ENCODE data around the gene UTP14C.

The UTP14C gene

DNA sequence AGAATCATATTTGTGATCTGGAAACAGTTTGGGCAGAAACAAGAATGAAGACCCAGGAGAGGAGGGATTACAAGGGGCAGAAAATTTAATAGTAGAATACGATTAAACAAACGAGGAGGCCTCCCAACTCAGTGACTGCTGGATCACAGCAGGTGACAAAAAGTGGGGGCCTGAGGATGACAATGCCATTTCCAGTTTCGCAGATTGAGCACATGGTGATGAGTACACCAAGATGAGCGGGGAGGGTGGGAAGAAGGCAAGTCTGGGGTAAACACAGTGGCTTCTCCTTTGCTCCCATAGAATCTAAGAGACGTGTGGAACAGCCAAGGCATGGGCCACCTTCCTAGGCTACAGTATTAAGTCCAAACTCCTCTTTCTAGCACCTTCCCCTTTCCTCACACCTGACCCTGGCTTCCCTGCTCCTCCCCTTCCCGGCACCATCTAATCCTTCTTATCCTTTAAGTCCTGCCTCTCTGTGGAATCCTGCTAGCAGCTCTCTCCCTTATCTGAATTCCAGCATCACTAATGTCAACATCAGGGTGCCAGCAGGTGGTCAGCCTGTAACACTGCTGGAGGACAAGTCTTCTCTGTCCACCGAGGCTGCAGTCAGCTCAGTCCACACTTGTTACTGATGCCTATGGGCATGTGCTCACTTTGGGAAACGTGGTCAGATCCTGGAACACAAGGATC, 26.7 kb upstream of the UTP14C start:
- no peak overlapping the region for H3K27ac Mint-ChIP-seq
- H3K9me3 Mint-ChIP-seq = no peaks in the 10 kb centered on the region
- H3K27me3 Mint-ChIP-seq = peaks cover 10% of the 10 kb centered on the region
- ATAC-seq (no peak), DNase-seq (no peak)
- H3K4me3 Mint-ChIP-seq = no peak overlapping the region
- no peaks in the 10 kb centered on the region for H3K4me1 Mint-ChIP-seq

DNA sequence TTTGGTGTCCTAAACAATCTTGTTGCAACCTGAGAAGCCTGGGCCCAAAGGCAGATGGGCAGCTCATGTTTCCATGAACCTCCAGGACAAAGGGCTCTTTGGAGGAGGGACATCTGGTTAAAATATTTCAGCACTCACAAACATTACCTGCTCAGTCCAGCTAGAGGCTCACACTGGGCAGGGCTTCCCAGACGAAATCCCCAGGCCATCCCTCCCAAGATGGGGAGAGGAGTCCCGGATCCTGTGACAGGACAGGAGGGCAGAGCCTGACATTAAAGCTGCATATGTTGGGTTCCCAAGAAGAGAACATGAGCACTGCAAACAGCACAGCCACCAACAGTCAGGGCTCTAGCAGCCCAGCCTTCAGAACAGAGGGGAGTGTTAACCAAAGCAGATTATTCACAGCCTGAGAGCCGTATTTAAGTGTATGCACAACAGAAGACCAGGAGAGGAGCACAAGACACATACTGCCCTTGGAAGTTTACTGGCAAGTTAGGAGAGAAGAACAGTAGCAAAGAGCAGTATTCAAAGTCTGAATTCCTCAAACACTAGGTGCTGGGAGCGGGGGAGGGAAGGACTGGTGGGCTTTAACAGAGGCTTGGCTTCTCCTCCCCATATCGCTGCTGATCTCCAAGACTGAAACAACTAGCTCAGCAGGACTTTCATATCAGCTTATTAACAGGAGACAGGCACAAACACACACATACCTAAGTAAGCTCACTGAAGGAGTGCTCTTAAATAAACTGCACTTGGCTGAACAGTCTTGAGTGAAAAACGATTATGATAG, 25.6 kb upstream of the UTP14C start:
- H3K27me3 Mint-ChIP-seq = peaks cover 10% of the 10 kb centered on the region
- H3K4me1 Mint-ChIP-seq = no peaks in the 10 kb centered on the region
- no peak overlapping the region for H3K27ac Mint-ChIP-seq
- no peaks in the 10 kb centered on the region for H3K9me3 Mint-ChIP-seq
- no peak overlapping the region for H3K4me3 Mint-ChIP-seq
- no peak for ATAC-seq
- no peak for DNase-seq

DNA sequence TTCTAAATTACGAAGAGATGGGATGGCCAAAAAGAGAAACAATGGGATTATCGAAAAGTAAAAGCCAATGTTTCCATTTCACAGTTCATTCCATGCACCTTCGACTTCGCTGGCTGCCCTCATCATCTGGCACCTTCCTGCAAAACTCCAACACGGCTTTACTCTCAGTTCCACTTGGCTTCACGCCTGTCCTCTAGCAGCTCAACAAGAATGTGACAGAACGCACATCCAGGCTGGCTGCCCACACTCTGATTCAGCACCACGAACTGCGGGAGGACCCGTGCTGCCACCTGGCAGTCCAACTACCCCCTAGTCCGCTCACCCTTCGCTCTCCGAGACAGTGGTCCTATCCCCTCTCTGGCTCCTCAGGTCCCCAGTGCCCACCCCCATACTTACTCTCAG, 25.0 kb upstream of the UTP14C start:
- peaks cover 10% of the 10 kb centered on the region for H3K27me3 Mint-ChIP-seq
- ATAC-seq = no peak
- no peak overlapping the region for H3K27ac Mint-ChIP-seq
- no peaks in the 10 kb centered on the region for H3K4me1 Mint-ChIP-seq
- H3K4me3 Mint-ChIP-seq = no peak overlapping the region
- no peak for DNase-seq
- H3K9me3 Mint-ChIP-seq = no peaks in the 10 kb centered on the region

DNA sequence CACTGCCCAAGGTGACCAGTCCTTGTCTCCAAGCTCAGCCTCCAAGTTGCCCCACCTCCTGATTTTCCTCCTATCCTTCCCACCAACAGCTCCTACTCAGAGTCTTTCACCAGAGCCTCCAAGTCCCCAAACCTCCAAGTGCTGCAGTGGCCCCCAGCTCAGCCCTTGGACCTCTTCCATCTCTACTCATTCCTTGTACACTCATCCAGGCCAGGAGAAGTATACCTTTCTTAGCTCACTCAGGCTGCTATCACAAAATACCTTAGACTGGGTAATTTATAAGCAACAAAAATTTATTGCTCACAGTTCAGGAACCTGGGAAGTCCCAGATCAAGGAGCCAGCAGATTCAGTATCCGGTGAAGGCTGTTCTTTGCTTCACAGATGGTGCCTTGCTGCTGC, 24.6 kb upstream of the UTP14C start:
- H3K4me3 Mint-ChIP-seq = no peak overlapping the region
- H3K27me3 Mint-ChIP-seq = peaks cover 10% of the 10 kb centered on the region
- no peaks in the 10 kb centered on the region for H3K4me1 Mint-ChIP-seq
- DNase-seq = no peak
- no peak for ATAC-seq
- no peaks in the 10 kb centered on the region for H3K9me3 Mint-ChIP-seq
- H3K27ac Mint-ChIP-seq = no peak overlapping the region

DNA sequence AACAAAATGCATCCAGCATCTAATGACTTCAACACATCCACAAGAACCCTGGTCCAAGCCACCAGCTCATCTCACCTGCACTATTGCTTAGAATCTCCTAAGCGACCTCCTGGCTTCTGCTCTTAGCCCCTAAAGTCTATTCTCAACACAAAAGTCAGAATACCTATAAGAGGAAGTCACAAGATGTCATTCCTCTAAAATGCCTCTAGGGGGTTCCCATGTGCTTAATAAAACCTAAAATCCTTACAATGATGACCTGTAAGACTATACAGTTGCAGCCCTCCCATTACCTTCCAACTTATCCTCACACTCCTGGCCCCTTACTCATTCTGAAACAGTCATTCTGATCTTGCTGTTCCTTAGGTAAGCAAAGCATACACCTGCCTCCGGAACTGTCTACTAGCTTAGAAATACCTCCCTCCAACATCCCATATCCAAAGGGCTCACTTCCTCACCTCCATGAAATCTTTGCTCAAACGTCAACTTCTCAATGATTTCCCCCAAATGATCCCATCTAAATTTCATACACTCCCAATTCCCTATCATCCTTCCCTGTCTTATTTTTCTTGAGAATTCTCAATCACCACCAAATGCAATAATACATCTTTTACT, 23.3 kb upstream of the UTP14C start:
- no peak overlapping the region for H3K4me3 Mint-ChIP-seq
- ATAC-seq = peak; percentile 78
- DNase-seq = no peak
- no peaks in the 10 kb centered on the region for H3K4me1 Mint-ChIP-seq
- H3K27ac Mint-ChIP-seq = no peak overlapping the region
- no peaks in the 10 kb centered on the region for H3K9me3 Mint-ChIP-seq
- H3K27me3 Mint-ChIP-seq = peaks cover 10% of the 10 kb centered on the region

DNA sequence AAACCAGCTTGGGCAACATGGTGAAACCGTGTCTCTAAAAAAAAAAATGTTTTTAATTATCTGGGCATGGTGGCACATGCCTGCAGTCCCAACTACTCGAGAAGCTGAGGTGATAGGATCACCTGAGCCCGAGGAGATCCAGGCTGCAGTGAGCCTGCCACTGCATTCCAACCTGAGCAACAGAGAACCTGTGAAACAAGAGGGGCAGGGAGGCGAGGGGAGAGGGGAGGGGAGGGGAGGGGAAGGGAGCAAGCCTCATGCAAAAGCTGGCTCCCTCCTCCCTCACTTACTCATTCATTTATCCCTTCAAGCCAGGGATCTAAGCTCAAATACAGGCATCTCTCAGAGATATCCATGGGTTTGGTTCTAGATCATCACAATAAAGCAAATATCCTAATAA, 22.1 kb upstream of the UTP14C start:
- no peak overlapping the region for H3K4me3 Mint-ChIP-seq
- no peak overlapping the region for H3K27ac Mint-ChIP-seq
- ATAC-seq = no peak
- no peaks in the 10 kb centered on the region for H3K9me3 Mint-ChIP-seq
- no peaks in the 10 kb centered on the region for H3K4me1 Mint-ChIP-seq
- peaks cover 10% of the 10 kb centered on the region for H3K27me3 Mint-ChIP-seq
- no peak for DNase-seq

DNA sequence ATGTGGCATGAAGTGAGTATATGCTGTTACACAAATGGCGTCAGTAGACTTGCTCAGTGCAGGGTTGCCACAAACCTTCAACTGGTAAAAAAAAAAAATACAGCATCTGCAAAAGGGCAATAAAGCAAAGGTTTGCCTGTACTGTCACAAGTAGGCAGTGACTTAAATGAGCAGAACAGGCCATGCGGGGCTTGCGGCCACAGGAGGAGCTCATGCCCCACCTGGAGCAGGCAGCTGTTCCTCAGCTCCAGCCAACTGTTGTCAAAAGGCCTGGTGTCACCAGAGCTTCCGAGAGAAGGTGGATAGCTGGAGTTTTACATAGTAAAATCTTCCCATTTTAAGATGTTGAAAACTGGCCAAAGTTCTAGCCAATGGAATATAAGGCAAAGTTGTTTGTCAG, 20.9 kb upstream of the UTP14C start:
- ATAC-seq (no peak), DNase-seq (no peak)
- H3K9me3 Mint-ChIP-seq = no peaks in the 10 kb centered on the region
- no peak overlapping the region for H3K27ac Mint-ChIP-seq
- no peaks in the 10 kb centered on the region for H3K4me1 Mint-ChIP-seq
- H3K4me3 Mint-ChIP-seq = no peak overlapping the region
- H3K27me3 Mint-ChIP-seq = peaks cover 10% of the 10 kb centered on the region

DNA sequence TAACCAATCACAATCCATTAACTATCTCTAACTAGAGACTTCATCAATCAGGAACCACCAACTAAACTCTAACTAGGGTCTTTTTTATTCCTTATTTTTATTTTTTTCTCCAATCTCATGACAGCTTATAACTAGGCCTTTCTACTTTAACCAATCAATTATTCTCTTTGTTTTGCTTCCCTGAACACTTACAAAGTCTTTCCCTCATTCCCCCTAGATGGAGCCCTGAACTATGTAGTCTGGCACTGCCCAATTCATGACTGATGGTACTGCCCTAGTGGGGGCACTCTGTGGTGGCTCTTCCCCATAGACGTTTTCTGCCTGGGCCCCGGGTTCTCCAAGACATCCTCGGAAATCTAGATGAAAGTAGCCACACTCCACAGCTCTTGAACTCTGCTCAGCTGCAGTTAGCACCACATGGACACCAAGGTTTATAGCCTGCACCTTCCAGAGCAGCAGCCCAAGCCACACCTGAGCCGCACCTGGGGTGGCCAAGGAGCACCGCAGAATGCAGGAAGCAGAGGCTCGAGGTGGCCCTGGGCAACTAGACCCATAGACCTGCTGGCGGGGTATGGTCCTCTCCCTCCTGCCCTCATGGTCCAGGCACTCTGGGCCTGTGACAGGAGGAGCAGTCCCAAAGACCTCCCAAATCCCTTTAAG, 19.9 kb upstream of the UTP14C start:
- Mint-ChIP-seq H3K27ac (no peak overlapping the region), H3K4me3 (no peak overlapping the region), H3K9me3 (no peaks in the 10 kb centered on the region), H3K4me1 (no peaks in the 10 kb centered on the region), H3K27me3 (peaks cover 10% of the 10 kb centered on the region)
- DNase-seq = no peak
- ATAC-seq = peak; percentile 50

DNA sequence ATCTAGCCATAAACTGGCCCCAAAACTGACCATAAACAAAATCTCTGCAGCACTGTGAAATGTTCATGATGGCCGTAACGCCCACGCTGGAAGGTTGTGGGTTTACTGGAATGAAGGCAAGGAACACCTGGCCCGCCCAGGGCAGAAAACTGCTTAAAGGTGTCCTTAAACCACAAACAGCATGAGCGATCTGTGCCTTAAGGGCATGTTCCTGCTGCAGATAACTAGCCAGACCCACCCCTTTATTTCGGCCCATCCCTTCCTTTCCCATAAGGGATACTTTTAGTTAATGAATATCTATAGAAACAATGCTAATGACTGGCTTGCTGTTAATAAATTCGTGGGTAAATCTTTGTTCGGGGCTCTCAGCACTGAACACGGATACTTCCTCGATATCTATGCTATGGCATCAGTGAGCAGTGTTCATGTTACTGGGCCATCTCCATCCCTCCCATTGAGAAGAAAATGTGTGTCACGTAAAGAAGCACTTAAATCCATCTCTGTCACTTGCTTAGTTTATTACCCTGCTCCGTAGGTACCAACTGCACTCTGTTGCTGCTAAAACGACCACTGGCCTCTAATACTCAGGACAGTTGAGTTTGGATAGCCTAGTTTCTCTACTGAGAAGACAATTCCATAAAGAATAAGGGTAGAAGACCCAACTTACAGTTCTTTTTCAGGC, 18.5 kb upstream of the UTP14C start:
- H3K27me3 Mint-ChIP-seq = peaks cover 15% of the 10 kb centered on the region

DNA sequence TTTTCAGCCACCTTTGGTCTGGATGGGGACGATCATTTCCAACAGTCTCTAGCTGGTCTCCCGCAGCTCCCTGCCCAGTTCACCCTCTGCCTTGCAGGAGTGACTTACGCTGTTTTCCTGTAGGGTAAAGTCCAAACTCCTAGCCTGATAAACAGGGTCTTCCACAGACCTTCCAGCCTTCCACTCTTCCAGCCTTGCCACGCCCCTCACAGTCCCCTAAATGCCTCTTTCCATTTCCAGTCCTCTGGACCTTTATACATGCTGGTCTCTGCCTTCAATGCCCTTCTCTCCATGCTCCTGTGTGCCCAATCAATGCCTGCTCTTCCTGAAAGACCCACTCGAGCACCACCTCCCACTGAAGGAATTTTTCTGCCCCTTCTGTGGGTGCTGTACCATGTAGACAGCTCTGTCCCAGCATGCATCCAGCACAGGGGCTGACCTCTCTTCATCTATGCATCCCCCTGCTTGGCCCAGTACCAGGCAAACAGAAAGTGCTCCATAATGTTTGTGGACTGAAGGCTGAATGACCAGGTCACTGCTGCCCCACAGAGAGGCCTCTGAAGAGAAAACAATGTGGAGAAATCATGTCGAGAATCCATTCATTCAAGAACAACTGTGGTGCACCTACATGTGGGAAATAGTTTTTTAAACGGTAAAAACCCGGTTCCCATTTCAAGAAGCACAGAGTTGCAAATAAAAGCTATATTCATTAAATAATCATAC, 17.8 kb upstream of the UTP14C start:
- DNase-seq = no peak
- ATAC-seq = no peak
- Mint-ChIP-seq H3K4me1 (peaks cover 7% of the 10 kb centered on the region), H3K27ac (no peak overlapping the region), H3K4me3 (no peak overlapping the region), H3K9me3 (no peaks in the 10 kb centered on the region), H3K27me3 (peaks cover 21% of the 10 kb centered on the region)

More for the DNA sequence above, 18.5 kb upstream of the UTP14C start:
- no peak overlapping the region for H3K27ac Mint-ChIP-seq
- H3K9me3 Mint-ChIP-seq = no peaks in the 10 kb centered on the region
- ATAC-seq (no peak), DNase-seq (no peak)
- H3K4me3 Mint-ChIP-seq = no peak overlapping the region
- H3K4me1 Mint-ChIP-seq = peaks cover 3% of the 10 kb centered on the region

DNA sequence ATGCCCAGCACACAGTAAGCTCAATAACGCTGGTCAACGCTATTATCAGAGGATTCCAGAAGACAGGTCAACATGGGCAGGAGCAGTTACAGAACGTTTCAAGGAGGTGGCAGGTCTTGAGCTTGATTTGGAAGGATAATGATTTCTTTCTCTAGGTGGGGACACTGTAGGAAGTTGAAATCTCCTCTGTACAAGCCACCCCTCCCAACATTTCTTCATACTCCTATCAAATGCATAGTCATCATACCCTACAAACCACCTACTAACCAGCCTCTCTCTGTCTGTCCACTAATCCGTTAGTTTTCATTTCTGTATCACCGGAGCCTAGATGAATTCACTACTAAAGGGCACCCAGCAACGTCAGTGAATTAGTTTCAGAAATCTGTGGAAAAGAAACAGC, 14.5 kb upstream of the UTP14C start:
- H3K4me3 Mint-ChIP-seq = peak overlapping the region in 1 of 2 donors; percentile 11
- H3K27ac Mint-ChIP-seq = no peak overlapping the region
- peaks cover 7% of the 10 kb centered on the region for H3K4me1 Mint-ChIP-seq
- DNase-seq (no peak), ATAC-seq (no peak)
- peaks cover 21% of the 10 kb centered on the region for H3K27me3 Mint-ChIP-seq
- H3K9me3 Mint-ChIP-seq = no peaks in the 10 kb centered on the region

DNA sequence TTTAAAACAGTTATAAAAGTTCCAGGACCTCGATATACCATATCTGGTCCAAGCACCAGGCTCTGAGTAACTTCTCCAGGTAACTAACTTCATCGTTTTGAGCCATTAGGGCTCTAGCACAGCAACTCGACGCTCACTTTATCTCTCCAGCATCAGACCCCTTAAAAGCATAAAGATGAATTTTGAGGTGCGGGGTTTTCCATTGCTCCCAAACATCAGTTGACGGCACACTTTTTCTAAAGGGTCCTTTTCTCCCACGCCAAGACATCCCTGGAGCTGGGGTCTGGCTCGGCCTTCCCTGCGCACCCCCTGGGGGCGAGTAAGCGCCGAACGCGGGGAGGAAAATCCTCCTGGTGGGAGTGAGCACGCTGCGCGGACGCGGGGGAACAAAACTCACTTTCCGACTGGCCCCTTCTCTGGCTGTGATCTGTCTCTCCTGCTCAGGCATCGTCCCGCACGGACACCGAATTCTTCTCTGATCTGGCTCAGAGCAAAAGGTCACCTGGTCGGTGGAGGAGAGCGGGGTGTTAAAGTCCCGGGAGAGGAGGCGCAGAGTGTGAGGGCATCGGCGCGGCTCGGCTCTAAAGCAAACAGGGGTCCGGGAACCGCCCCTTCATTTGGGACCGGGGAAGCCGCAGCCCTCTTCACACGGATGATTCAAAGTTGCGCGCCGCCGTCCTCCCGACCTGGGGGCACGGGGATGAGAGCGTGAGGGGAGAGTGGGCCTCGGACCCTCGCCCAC, 13.4 kb upstream of the UTP14C start, which contains the start of gene ATP7B:
Gene ATP7B, minus strand, starts transcription at position 561 of the 742 bp plus-strand sequence. Its CDS starts 113 bp downstream, at position 448.
- Mint-ChIP-seq H3K27me3 (peaks cover 21% of the 10 kb centered on the region), H3K9me3 (no peaks in the 10 kb centered on the region), H3K4me3 (peak within 1 kb of the TSS; percentile 96), H3K27ac (peak within 1 kb of the TSS; percentile 96 to 98), H3K4me1 (peaks cover 13% of the 10 kb centered on the region)
- DNase-seq (peak; percentile 26 to 34), ATAC-seq (peak; percentile 36)

DNA sequence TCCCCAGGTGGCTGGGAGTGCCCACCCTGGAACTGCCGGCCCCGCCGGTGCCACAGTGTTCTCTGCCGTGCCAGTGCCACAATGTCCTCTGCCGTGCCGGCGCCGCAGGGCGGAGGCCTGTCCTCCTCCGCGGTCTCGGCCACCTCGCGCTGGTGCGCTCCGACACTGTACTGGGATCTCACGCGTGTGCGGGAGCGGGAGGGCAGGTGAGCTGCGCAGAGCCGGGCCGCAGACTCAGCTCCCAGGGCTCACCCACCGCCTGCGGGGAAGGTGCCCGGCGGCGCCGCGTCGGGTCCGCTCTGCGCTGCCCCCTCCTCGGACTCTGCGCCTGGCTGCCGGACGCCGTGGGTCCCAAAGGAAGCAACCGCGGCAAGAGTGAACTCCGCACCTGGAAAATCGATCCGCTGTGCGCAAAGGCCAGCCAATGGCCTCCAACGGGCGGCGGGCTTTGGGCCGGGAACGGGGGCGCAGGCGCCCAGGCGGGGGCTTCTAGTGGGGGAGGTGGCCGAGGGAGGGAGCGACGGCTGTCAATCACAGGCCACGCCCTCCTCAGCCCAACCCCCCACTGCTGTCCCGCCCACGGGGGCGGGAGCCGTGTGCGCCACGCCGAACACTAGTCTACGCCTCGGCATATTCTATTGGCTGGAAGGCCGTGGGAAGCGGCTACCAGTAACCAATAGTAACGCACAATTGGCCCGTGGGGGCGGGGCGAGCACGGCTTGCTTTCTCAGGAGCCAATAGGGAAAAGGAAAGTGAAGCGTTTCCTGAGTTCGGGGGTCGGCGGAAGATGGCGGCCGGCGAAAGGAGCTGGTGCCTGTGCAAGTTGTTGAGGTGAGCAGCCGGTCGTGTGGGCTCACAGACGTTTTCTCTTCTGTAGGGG, 12.6 kb upstream of the UTP14C start, which contains the start of gene ALG11:
Gene ALG11, plus strand, starts transcription at position 767 of the 880 bp plus-strand sequence. Its CDS starts 21 bp downstream, at position 788.
- Mint-ChIP-seq H3K27ac (peak within 1 kb of the TSS; percentile 96 to 98), H3K9me3 (no peaks in the 10 kb centered on the region), H3K4me3 (peak within 1 kb of the TSS; percentile 96), H3K27me3 (peaks cover 21% of the 10 kb centered on the region), H3K4me1 (peaks cover 21% of the 10 kb centered on the region)
- ATAC-seq (peak; percentile 99), DNase-seq (peak; percentile 100)

Measured in stimulated activated naive CD8-positive, alpha-beta T cell treated with anti-CD3 and anti-CD28 coated beads, Interleukin-15, amount 100 ng/mL, for 72 hours (primary cell).